DMS 273 treated with DMSO at 0.1 percent for 48 hours (cell line): ENCODE results near the gene PIP5KL1.

Source experiments
- DNase-seq: peaks from one replicate; lab custom pipeline; 2025; lab: John Stamatoyannopoulos, UW

The PIP5KL1 gene

DNA sequence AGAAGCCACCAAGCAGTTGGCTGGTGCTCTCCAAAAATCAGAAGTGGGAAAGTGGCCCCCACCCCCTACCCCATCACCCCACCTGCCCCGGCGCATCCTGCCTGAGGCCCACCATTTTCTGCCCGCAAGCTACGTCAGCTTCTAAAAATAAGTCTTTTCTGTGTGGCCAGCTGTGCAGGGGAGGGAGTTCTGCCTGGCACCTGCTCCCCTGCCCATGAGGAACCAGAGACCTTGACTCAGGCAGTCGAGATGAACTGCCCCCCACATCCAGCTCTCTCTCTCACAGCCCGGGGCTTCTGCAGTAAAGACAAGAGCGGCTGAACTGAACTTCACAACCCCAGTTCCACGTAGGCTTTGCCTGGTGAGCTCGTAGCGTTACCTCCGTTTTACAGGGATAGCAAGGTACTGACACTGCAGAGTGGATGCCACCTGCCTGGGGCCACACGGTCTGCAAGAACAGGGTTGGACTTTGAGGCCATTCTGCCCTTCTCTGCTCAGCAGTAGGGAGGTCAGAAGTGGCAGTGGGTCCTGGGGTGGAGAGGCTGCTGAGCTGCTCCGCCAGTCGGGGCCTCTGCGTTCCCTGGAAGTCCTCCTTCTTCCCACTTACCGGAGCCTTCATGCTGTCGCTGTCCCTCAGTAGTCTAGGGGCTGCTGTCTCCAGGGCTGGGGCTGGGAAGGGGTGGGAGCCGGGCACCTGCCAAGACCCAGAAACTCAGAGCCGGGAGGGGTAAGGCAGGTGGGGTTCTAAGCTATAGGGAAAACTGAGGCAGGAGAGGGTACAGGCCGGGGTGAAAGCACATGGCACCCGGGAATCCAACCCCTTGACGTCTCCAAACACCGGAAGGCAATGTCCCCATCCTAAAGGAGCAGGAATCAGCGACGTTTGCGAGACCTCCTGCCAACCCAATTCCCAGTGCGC, 14.5 kb downstream of the PIP5KL1 start:
- no peak for DNase-seq

DNA sequence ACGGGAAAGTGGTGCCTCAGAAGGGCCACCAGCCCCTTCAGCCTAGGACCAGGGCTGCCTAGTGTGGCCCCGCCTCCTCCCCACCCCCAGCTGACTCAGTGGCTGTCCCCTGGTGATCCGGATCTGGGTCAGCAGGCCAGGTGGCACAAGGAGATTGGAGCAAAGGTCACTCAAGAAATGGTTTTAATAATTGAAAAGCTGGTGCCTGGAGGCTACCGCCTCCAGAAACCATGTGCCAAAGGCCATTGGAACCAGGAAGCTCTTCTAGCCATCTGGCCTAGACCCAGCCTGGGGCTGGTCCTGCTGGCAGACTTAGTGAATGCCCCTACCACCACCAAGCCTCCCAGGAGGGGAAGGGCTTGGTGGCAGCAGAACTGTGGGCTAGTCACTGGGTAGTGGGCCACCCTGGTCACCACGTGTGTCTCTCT, 15.2 kb downstream of the PIP5KL1 start:
- DNase-seq, result no peak

DNA sequence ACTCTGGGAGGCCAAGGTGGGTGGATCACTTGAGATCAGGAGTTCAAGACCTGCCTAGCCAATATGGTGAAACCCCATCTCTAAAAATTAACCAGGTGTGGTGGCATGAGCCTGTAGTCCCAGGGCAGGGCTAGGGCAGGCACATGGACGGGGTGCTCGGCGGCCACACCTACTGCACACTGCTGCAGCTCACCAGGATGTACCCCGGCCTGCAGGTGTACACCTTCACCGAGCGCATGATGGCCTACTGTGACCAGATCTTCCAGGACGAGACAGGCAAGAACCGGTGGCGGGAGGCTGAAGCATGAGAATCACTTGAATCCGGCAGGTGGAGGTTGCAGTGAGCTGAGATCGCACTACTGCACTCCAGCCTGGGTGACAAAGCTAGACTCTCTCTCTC, 16.9 kb downstream of the PIP5KL1 start:
- DNase-seq, result no peak

DNA sequence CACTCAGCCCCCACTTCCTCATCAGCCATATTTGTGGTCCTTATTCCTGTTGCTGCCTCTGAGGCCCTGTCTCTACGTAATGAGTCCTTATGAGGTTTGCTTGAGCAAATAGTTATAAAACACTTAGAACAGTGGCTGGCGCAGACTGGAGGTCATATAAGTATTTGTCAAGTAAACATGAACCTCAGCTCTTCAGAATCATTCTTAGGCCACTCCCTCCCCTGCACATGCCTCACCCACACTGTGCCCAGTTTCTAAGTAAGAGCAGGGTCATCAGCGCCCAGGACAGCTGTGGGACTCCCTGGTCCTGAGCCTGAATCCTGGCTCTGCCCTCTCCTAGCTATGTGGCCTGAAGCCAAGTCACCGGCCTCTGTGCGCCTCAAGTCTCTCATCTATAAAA, 17.7 kb downstream of the PIP5KL1 start:
- no peak for DNase-seq

DNA sequence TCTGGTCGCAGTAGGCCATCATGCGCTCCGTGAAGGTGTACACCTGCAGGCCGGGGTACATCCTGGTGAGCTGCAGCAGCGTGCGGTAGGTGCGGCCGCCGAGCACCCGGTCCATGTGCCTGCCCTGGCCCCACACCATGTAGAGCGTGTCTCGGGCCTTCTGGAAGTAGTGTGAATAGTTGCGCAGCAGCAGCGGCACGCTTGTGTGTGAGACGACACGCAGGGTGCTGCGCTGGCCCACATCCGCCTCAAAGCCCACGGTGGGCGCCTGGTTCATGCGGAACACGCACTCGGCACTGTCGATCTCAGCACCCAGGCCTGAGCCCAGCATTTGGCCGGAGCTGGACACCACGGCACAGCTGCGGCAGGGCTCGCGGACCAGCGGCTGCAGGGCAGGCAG, 18.3 kb downstream of the PIP5KL1 start:
- no peak for DNase-seq

DNA sequence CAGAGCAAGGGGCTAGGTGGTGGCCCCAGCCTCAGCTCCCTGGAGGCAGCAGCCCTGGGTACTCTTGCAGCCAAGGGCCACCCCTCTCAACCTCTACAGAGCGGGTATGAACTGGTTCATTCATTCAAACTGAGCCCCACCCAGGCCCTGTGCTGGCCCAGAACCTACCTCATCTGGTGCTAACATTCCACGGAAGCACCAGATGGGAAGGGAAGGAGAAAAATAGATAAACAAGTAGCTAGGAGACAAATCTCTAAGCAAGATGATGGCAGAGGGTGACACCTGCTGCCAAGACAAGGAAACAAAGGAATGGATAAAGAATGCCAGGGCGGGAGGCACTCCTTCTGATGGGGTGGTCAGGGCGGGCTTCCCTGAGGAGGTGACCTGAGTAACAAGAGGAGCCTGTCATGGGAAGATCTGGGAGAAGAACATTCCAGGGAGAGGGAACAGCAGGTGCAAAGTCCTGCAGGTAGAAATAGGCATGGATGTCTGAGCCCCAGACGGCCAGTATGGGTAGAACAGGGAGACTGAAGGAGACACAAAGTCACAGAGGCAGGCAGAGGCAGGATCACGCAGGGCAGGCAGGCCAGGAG, 19.9 kb downstream of the PIP5KL1 start:
- peak; percentile 49 for DNase-seq

DNA sequence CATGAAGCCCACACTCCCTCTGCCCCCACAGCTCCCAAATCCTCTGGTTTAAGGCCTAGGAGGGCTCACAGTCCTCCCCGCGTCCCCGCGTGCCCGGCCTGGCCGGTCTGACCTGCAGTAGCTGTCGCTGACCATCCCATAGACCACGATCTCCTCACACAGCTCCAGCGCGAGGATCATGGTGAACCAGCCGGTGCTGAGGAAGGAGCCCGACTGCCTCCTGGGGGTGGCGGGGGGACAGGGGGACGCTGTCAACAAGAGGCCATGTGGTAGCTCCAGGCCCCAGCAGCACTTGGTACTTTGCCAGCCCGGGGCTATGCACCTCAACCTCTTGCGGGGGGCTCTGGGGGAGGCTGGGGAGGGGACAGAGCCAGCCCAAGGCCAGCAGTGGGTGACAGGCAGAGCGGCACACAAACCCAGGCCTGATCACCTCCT, 20.7 kb downstream of the PIP5KL1 start:
- no peak for DNase-seq

DNA sequence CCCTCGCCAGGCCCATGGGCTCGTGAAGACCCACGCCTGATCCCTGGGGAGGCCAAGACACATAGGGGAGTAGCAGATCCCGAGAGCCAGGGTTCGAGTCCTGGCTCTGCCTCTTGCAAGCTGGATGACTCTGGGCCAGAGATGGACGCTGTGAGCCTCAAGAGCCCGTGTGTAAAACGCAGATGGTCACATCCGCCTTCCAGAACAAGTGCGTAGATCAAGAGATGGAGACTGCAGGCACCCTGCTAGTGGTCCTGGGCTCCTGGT, 22.0 kb downstream of the PIP5KL1 start:
- no peak for DNase-seq

DNA sequence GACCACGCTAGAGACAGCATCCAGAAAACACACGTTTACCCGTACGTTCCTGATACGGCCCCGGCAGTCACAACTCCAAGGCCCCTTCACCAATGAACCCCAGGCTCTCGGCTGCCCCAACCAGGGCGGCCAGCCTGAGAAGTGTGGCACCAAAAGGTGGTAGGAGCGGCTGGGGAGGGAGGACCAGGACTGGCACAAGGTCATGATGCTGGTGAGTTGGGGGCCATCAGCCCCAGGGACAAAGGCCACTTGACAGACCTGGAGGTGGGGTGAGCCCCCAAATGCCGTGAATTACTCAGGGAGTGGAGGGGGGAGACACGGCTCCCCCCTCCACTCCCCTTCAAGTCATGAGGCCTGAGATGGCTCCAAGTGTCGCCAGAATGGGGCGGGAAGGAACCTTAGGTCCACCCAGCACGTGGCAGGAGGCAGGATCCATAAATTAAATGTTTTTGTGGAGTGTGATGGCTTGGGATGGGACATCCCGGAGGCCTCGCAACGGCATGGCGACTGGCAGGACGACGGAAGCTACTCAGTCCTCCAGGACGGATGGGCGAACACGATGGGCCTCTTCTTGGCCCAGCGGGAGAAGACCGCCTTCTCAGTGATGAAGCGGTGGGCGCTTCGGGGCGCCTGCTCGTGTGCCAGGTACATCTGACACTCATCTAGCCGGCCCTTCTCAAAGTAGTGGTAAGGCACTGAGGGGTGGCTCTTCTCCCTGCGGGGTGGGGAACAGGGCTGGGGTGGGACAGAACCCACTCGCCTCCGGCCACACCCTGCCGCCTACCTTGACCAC, 22.5 kb downstream of the PIP5KL1 start:
- no peak for DNase-seq

DNA sequence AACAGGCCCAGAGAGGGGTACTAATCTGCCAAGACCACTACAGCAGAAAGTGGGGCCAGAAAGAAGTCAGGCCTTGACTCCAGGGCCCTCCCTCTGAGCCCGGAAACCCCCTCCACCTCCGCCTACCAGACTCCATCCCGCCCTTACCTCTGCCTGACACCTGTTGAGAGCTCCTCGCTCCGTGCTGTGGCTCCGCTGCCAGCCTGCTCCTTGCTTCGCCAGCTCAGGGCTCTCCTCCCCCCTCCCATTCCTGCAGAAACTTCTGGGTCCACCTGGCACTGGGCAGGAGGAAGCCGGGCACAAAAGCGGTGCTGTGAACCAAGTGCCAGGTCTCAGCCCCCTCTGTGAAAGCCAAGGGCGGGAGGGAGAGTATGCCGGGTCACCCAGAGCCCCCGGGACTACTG, 24.8 kb downstream of the PIP5KL1 start:
- DNase-seq, result no peak

DNA sequence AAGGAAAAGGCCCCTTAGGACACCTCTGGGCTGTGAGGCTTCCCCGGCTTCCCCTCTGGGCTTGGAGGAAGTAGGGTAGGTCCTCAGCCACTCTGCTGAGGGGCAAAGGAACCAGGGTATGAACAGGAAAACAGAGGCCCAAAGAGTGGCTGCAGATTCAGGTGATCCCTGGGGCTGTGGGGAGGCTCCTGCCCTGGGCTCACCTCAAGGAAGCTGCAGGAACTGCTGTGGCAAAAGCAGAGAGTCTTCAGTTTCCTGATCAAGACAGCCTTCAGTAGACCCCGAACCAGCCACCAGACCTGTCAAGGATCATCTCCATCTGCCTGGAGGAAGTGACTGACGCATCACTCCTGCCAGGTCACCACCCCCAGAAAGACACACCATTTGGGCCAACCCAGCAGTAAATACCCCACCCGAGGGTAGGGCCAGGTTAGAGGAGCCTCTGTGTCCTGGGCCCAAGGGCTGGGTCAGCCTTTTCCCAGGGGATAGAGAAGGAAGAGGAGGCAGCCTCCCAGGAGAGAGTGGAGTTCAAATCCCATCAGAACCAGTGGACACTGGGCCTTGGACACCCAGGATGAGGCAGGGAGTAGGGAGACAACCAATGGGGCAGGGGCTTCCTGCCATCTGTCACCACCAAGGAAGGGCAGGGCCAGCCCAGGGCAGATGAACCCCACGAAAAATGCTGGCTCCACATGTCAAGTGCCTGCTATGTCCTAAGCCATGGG, 25.4 kb downstream of the PIP5KL1 start:
- DNase-seq, result no peak

DNA sequence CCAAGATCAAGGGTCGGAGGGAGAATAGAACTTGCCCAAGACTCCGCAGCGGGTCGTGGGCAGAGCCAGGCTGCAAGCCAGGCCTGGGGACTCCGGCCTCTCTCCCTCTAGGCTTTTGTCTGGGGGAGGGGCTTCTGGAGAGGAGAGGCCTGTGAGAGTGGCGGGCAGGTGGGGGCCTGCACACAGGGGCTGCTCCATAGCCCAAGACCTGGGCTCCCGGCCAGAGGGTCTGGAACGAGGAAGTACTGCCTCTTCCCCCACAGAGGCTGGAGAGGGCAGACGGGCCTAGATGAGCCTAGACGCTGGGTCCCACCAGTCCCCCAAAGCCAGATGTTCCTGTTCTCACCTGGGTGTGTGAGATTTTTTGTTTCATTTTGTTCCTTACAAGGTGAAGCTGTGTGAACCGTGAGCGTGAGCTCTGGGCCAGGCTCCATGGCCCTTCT, 26.0 kb downstream of the PIP5KL1 start:
- DNase-seq, result no peak

DNA sequence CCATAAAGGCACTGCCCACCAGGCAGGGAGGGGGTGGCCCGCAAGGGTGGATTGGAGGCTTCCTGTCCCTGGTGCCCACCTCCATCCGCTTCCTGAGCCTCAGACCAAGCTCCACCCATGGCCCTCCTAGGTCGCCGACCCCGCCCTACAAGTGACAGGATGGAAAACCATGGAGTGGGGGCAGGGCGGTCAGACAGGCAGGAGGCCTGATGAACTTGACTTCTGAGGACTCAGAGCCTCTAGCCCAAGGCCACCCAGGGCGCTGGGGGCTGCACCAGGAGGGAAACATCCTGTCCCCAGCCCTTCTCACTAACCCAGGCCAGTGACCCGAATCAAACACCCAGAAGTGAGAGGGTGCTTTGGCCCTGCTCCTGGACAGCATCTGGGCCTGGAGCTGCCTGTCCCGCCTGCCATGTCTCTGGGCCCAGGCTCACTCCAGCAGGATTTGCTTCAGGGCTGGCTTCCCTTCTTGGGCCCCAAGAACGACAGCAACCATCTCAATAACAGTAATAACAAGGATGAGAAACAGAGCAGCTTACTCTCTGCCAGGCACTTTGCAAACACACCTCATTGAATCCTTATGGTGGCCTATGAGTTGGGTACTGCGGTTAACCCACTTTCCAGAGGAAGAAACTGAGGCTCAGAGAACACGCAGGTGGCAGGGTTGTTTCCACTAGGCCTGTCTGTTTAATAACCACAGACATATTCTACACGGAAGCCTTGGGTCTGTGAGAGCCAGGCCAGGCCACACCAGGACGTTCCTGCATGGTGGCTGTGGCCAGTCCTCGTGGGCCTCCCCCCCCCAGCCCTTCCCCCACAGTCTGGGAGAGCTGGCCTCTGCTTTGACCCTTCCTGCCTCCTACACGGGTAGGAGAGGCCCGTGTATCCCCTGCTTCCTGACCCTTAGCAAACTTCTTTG, 26.8 kb downstream of the PIP5KL1 start:
- no peak for DNase-seq

DNA sequence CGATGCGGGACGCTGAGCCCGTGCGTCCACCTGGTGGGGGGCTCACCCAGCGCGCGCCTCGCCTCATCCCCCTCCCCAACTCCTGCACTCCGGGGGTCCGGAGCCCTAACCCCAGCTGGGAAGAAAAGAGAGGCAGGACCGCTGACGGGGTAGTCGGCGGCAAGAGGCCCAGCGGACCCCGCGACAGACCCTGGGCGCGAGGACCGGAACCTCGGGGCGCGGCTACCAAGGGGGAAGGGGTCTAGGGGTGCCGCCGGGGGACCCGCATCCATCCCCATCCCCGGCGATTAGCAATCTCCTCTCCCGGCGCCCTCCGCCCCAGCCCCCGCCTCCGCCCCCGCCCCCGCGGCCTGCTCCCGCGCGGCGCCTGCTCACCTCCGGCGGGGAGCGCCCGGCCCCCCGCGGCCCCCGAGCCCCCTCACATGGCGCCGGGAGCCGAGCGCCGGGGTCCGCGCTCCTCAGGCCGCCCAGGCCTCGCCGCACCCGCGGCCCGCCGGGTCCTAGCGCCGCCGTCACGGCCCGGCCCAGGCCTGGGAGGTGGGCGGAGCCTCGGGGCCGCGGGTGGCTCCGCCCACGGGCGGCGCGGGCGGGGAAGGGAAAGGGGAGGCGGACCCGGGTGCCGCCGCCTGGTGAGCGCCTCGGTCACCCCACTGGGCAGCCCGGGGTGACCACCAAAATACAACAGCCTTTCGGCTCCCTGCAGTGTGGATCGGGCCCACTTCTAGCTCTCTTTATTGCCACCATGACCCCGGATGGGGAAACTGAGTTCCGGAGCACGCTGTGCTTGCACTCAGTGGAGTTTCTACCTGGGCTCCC, 31.2 kb downstream of the PIP5KL1 start, which contains the start of gene ST6GALNAC6:
TSS of gene ST6GALNAC6 (minus strand) at position 476 of the 816 bp plus-strand sequence. CDS start 1,622 bp downstream, outside the sequence.
- DNase-seq, result no peak

DNA sequence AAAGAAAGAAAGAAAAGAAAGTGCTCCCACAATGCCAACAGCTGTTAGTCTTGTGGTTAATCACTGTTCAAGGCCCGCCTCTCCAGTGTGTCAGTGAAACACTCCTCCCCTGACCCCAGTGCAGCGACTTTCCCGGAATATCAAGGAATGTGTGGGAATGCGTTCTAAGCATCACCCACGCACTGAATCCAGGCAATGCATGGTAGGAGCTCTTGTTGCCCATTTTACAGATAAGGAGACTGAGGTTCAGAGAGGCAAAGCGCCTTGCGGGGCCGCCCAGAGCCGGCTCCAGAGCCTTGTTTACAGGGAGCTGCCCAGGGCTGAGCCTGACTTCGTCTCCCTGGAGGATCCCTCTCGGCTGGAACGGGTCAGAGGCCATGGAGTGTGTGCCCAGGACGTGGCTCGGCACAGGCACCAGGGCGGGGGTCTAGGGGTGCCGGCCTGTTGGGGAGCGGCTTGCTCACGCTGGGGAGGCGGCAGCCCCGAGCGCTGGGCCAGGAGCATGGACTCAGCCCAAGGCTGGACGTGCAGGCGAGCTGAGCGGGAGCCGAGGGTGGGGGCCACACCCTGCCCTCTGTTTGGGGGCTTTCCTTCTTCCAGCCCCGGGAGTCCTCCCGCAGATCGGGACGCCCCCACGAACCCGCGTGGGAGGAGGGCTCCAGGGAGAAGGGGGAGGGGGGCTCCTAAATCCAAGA, 32.0 kb downstream of the PIP5KL1 start:
- DNase-seq, result no peak

DNA sequence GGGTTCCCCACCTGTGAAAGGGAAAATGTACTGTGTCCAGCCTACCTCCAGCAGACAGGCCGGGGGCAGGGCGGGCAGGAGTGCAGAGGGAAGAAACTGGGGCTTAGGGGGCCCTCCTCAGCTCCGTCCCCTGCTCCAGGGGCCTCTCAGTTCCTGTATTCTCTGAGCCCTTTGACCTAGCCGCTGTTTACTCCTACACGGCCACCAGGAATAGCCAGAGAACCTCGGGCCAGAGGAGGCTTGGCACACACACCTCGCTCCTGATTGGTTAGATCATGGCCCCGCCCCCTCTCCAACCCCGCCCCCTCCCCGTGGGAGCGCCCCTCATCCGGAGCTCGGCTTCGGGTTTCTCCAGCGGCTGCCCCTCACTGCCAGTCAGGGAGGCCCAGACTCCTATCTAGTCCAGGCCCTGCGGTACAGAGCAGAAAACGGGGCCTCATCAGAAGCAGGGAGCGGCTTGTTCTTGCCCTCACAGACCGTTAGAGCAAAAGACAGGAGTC, 33.3 kb downstream of the PIP5KL1 start:
- DNase-seq, result no peak

DNA sequence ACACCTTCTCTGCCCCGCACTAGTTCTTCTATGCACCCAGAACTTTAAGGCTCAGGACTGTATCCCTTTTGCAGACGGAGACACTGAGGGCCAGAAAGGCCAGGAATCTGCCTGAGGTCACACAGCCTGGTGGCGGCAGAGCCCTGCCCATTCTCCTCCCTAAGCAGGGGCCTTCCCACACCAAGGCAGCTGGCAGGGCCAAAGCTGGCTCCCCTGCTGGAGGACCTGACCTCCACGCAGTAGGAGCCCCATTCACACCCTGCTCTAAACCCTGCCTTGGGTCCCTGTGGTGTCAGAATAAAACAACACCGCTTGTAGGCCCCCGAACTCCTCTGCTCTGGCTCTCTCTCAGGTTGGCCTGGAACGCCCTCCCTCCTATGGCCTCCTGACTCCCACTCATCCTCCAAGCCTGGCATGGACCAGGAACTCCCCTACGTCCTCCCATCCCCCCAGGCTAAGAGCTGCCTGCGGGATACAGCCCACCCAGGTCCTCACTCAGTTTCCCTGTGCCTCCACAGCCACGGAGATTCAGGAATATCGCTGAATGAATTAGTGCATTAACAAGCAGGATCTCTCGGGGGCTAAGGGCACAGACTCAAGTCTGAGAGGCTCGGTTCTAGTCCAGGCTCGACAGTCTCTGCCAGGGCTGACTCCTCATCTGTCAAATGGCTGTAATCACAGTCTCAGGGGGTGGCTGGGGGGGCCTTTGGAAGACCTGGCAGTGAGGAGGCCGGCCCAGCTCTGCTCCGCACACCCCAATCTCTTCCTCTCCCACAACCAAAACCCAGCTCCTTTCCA, 34.0 kb downstream of the PIP5KL1 start:
- DNase-seq, result no peak

DNA sequence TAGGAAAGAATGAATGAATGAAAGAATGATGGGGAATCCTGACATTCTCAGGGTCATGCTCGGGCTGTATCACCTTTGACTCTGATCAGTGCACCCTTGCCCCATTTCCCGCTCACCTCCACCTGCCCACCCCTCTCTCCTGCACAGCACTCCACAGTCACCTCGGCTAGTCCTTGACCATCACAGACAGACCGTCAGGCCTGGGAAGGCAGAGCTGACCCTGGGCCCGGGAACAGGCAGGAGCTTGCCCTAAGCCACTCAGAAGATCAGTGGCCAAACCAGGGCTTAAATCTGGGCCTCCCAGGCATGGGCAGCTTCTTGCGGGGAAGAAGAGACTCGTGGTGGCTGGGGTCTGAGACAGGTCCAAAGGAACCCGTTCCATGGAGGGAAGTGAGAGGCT, 34.8 kb downstream of the PIP5KL1 start:
- DNase-seq, result no peak
